Lung (tissue), 12 donors: ENCODE data around the gene TMEM215. TPM values are rescaled to one million over a fixed set of nuclear protein-coding genes. Genes with fewer than 3 reads are reported as not detected.

Experiments used
- ATAC-seq: fragments of 200-7000 bp; cut with Tn5 transposase; one replicate; pipeline ENCODE4 v1.9.1; 2020; ENCODE audit warnings: moderate number of reproducible peaks; ENCODE audit not compliant: insufficient read depth, low FRiP score
- DNase-seq, 3 donors: peaks; one replicate each; pipeline ENCODE4 v3.0.0-alpha.2; 2013 to 2017
- H3K27ac ChIP-seq, 2 donors: one replicate each; pipeline ENCODE4 v1.5.1; 2013; ENCODE audit warnings: mild to moderate bottlenecking in 2 of 2, moderate library complexity in 2 of 2, control low read depth in 1 of 2, inconsistent platforms in 1 of 2, low read depth in 1 of 2, low read length in 1 of 2
- H3K27me3 ChIP-seq, 3 donors: one replicate each; pipeline ENCODE4 v1.5.1; 2013; ENCODE audit warnings: low read length in 2 of 3; ENCODE audit not compliant: control insufficient read depth in 3 of 3, insufficient read depth in 3 of 3
- H3K36me3 ChIP-seq, 4 donors: one replicate each; pipeline ENCODE4 v1.5.1; 2013; ENCODE audit warnings: low read length in 4 of 4, mild to moderate bottlenecking in 1 of 4, moderate library complexity in 1 of 4; ENCODE audit not compliant: control insufficient read depth in 4 of 4, insufficient read depth in 4 of 4
- H3K4me1 ChIP-seq, 5 donors: one replicate each; pipeline ENCODE4 v1.5.1; 2013; ENCODE audit warnings: low read length in 5 of 5, mild to moderate bottlenecking in 2 of 5, moderate library complexity in 1 of 5; ENCODE audit not compliant: control insufficient read depth in 5 of 5, insufficient read depth in 5 of 5
- H3K4me3 ChIP-seq: one replicate; pipeline ENCODE4 v1.5.1; 2013; ENCODE audit warnings: mild to moderate bottlenecking, control low read depth, moderate library complexity
- H3K9ac ChIP-seq, 2 donors: one replicate each; pipeline ENCODE4 v1.5.1; 2013; ENCODE audit warnings: low read length in 2 of 2, control low read depth in 1 of 2; ENCODE audit not compliant: insufficient read depth in 1 of 2
- H3K9me3 ChIP-seq, 4 donors: one replicate each; pipeline ENCODE4 v1.5.1; 2013; ENCODE audit warnings: low read length in 3 of 4, mild to moderate bottlenecking in 1 of 4, moderate library complexity in 1 of 4; ENCODE audit not compliant: control insufficient read depth in 4 of 4, insufficient read depth in 3 of 4
- CTCF ChIP-seq: IDR thresholded peaks from 2 replicates; pipeline ENCODE4 v1.5.1; 2012; ENCODE audit warnings: mild to moderate bottlenecking; ENCODE audit errors: control extremely low read depth, extremely low read depth
- WGBS, 2 donors: extraction: QIAGEN DNeasy Blood & Tissue Kit; methylation state at CpG; one replicate each; pipeline ENCODE4 v1.1.7; 2013; 5-methylcytosine and 5-hydroxymethylcytosine counted together
- polyA plus RNA-seq, 2 donors: library from polyadenylated mRNA; stranded (reverse); fragments of 200-250 nt; gene quantifications; one replicate each; pipeline ENCODE4 v1.2.1, GENCODE V29; 2013
- total RNA-seq, 2 donors: library from RNA; depleted of rRNA in 1 of 2; stranded (reverse); fragments of >200 nt in 1 of 2; gene quantifications; one replicate each; pipeline ENCODE4 v1.2.1, GENCODE V29; 2014 to 2021
- donor health status: control.
- donor health status: control.
- donor health status: Bipolar disorder and iron deficiency.
- donor health status: healthy.
- donor health status: DM: yes; HTN: yes; CAD: no.

The TMEM215 gene
- total and polyA plus RNA-seq, 4 donors: 0.06 TPM; not detected in 3

- no peaks in the 10 kb centered on the region for H3K4me1 ChIP-seq
- H3K9ac ChIP-seq: no peak overlapping the region
- H3K36me3 ChIP-seq: no peaks in the 10 kb centered on the region
- H3K9me3 ChIP-seq: peaks cover 0 to 2% (median 0%) of the 10 kb centered on the region in 4 donors
- no peak for ATAC-seq
- no peak for DNase-seq
- H3K4me3 ChIP-seq: no peak overlapping the region
- no peaks in the 10 kb centered on the region for H3K27me3 ChIP-seq
- TF ChIP-seq CTCF: no peak
- 92% methylated on average over 1 of the region's 1 CpG for WGBS, 2 donors
- no peak overlapping the region for H3K27ac ChIP-seq
These were observed 23.9 kb downstream of the TMEM215 start for GRCh38 chr9:32807217-32807616.

- DNase-seq: peak in 2 of 3 donors; percentile 14 to 31
- H3K27ac ChIP-seq: no peak overlapping the region
- no peak overlapping the region for H3K4me3 ChIP-seq
- H3K9ac ChIP-seq: no peak overlapping the region
- ATAC-seq: no peak
- no peak for TF ChIP-seq CTCF
- 56 to 68% methylated on average over 3 of the region's 3 CpGs for WGBS, 2 donors
- H3K9me3 ChIP-seq: peaks cover 0 to 2% (median 0%) of the 10 kb centered on the region in 4 donors
- H3K27me3 ChIP-seq: no peaks in the 10 kb centered on the region
- no peaks in the 10 kb centered on the region for H3K4me1 ChIP-seq
- no peaks in the 10 kb centered on the region for H3K36me3 ChIP-seq
These were observed 27.9 kb downstream of the TMEM215 start for GRCh38 chr9:32811246-32811645.

- Histone ChIP-seq H3K27me3 (no peaks in the 10 kb centered on the region), H3K4me3 (no peak overlapping the region), H3K9me3 (no peaks in the 10 kb centered on the region), H3K36me3 (no peaks in the 10 kb centered on the region), H3K4me1 (no peaks in the 10 kb centered on the region), H3K27ac (no peak overlapping the region), H3K9ac (no peak overlapping the region)
- TF ChIP-seq CTCF: no peak
- WGBS, 2 donors: 71 to 78% methylated on average over 4 of the region's 4 CpGs
- no peak for ATAC-seq
- no peak for DNase-seq
These were observed 37.0 kb downstream of the TMEM215 start for GRCh38 chr9:32820322-32820721.

GRCh38 chr9:32823101-32823500 is 39.8 kb downstream of the TMEM215 start:
- H3K9ac ChIP-seq: no peak overlapping the region
- no peaks in the 10 kb centered on the region for H3K36me3 ChIP-seq
- ATAC-seq: no peak
- peaks cover 0 to 5% (median 0%) of the 10 kb centered on the region in 3 donors for H3K27me3 ChIP-seq
- H3K27ac ChIP-seq: no peak overlapping the region
- no peak for TF ChIP-seq CTCF
- H3K4me3 ChIP-seq: no peak overlapping the region
- no peaks in the 10 kb centered on the region for H3K4me1 ChIP-seq
- no peak for DNase-seq
- no peaks in the 10 kb centered on the region for H3K9me3 ChIP-seq
- 88 to 94% methylated on average over 3 of the region's 3 CpGs for WGBS, 2 donors
